Measurements from ENCODE around the gene ZNF771. TPM values are rescaled to one million over a fixed set of nuclear protein-coding genes. Genes with fewer than 3 reads are reported as not detected.
A peak's percentile ranks its signal among the peaks of the same experiment; 100 is the strongest.

Gene ZNF771
- polyA plus RNA-seq, 4 donors, result 5.5 to 8.9 (median 5.8) TPM

GRCh38 chr16:30397776-30398660 is 9.4 kb upstream of the ZNF771 start:
- DNase-seq (ENCODE audit: low read depth in 4 of 4, low spot score in 3 of 4), result no peak

GRCh38 chr16:30398661-30399434 is 8.6 kb upstream of the ZNF771 start:
- DNase-seq (ENCODE audit: low read depth in 4 of 4, low spot score in 3 of 4), result no peak

DNA sequence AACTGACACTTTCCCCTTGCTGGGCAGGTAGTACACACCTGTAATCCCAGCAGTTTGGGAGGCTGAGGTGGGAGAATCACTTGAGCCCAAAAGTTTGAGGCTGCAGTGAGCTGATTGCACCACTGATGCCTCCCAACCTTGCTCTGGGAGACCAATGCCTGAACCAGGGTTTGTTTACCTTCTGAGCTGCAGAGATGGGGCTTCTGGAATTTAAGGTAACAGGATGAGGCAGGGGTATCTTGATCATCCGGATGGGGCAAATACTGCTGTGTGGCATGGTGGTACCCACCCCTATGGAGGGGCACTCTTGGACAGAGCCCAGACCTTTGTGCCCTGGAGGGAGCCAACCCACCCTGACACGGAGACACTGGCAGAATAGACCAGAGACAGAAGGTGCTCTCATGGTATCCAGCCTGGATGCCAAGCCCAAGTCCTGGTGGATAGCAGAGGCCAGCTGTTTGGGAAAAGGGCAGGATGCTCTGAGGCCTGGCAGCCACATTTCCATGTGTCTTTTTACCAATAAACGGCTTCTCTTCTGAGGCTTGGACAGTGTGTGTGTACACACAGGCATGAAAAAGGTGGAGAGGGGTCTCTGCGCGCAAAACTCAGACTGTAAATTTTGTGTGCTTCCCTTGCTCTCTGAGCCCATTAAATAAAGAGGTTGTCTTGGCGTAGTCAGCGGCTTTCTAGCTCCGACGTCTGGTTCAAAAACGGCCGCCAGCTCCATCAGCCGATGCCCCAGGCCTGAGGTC is 7.8 kb upstream of the ZNF771 start:
- DNase-seq (ENCODE audit: low read depth in 4 of 4, low spot score in 3 of 4), result no peak

DNA sequence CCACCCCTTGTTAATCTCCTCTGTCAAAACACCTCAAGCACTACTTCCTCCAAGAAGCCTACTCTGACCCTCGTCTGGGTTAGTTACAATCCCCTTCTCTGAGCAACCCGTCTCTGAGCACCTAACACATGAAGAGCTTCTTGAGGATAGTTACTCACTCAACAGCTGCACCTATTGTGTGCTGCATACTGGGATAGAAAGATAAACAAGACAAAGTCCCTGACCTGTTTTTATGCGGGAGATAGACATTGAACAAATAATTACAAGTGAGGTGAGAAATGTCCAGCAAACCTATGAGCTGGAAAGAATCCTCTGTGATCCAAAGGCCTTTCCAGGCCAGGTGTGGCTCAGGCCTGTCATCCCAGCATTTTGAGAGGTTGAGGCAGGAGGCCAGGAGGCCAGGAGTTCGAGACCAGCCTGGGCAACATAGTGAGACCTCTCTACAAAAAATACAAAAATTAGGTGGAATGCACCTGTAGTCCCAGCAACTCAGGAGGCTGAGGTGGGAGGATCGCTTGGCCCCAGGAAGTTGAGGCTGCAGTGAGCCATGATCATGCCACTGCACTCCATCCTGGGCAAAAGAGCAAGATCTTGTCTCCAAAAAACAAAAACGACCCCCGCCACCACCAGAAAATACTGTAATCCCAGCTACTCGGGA is 5.5 kb upstream of the ZNF771 start:
- no peak for DNase-seq (ENCODE audit: low read depth in 4 of 4, low spot score in 3 of 4)

DNA sequence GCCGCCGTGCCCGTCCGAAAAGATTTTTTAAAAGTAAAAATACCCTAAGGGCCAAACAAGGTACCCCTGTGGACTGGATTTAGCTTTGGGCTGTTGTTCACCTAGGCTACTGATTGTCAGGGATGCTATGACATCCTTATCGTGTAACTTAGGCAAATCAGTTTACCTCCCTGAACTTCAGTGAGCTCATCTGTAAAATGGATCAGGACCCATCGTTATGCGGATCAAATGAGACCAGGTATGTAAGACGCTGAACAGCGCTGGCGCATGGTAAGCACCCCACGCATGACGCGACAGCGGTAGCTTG is 658 bp upstream of the ZNF771 start:
- DNase-seq (ENCODE audit: low read depth in 4 of 4, low spot score in 3 of 4), result no peak

DNA sequence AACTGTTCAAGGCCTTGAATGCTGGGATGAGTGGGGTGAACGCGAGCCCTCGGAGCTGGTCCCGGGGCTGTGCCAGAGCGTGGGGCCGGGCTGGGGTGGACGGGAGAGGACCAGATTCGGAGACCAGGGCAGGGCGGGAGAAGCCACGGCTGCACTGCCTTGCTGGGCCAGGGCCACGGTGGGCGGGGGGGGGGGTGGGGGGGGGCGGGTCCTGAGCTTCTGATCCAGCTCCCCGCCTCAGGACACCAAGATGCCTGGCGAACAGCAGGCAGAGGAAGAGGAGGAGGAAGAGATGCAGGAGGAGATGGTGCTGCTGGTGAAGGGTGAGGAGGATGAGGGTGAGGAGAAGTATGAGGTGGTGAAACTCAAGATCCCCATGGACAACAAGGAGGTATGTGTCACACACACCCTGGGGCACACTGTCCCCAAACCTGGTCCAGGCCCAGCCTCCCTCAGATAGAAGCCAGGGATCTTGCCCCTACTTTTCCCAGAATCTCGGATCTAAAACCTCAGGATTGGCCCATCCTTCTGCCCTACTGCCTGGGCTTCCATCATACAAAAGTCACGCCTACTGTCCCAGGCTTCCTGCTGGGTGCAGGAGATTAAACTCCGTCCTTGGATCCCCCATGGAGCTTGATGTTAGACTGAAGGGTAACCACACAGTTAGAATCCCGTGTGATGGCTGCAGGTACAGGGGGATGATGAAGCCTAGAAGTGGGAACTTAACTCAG is 563 bp downstream of the ZNF771 start:
- no peak for DNase-seq (ENCODE audit: low read depth in 4 of 4, low spot score in 3 of 4)

DNA sequence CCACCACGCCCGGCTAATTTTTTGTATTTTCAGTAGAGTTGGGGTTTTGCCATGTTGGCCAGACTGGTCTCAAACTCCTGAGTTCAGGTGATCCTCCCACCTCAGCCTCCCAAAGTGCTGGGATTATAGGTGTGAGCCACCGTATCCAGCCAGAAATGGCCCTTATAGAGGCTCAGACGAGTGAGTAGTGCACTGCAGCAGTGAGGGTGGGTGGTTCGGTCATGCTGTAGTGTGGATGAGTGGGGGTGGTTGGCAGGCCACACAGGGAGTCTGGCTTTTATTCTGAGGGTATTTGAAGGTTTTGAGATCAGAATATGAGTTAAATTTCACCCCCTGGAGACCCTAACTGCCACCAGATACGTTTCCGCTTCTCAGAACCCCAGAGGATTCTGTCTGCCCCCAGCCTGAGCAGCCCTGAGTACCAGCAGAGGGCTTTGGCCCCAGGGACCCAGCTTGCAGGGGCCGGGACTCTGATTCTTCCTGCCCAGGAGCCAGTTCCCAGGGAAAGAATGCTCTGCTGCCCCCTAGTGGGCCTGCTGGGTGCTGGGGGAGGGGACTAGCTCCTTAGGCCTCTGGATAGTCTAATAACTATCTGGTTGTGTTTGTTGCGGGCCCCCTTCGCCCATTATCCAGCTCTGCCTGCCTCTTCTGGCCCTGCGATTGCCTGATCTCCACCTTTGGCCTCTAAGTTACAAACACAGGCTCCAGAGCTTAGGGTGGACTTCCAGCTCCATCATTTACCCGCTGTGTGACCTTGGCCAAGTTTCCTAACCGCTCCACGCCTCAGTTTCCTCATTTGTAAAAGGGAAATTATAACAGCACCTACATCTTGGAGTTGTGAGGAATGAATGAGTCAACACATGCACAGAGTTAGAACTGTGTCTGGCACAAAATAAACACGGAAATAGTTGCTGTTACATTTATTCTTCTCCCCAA is 2.0 kb downstream of the ZNF771 start:
- DNase-seq (ENCODE audit: low read depth in 4 of 4, low spot score in 3 of 4), result peak in 3 of 4 donors; percentile 80 to 84 (median 84)

DNA sequence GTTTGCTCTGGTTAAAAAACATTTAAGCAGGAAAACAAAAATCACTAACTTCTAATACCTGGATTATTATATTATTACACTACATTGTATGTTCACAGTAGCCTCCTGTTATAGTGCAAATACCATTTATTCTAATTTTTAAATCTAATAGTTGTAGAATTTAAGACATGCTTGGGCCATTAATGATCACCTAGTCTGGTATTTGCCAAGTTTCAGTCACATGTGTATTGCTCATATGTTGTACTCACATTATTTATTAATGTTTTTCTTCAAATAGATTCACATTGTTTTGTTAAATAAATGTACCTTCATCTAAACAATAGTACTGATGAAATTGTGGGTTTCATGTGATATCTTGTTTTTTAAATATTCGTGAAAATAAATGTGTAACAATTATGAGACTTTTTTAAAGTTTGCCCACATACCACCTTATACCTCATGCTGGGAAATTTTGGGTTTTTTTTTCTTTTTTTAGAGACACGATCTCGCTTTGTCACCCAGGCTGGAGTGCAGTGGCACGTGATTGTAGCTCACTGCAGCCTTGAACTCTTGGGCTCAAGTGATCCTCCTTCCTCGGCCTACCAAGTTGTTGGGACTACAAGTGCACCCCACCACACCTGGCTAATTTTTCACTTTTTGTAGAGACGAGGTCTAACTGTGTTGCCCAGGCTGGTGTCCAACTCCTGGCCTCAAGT is 5.9 kb downstream of the ZNF771 start:
- DNase-seq (ENCODE audit: low read depth in 4 of 4, low spot score in 3 of 4), result no peak

- DNase-seq (ENCODE audit: low read depth in 4 of 4, low spot score in 3 of 4), result no peak
Observed at GRCh38 chr16:30414159-30414558, 6.8 kb downstream of the ZNF771 start.

- no peak for DNase-seq (ENCODE audit: low read depth in 4 of 4, low spot score in 3 of 4)
Observed at GRCh38 chr16:30416047-30416603, 8.7 kb downstream of the ZNF771 start.

- DNase-seq (ENCODE audit: low read depth in 4 of 4, low spot score in 3 of 4), result no peak
Observed at GRCh38 chr16:30416624-30417528, 9.5 kb downstream of the ZNF771 start.

- peak; percentile 82 to 88 (median 83) for DNase-seq (ENCODE audit: low read depth in 4 of 4, low spot score in 3 of 4)
Observed at GRCh38 chr16:30417529-30418349, 10.3 kb downstream of the ZNF771 start.

DNA sequence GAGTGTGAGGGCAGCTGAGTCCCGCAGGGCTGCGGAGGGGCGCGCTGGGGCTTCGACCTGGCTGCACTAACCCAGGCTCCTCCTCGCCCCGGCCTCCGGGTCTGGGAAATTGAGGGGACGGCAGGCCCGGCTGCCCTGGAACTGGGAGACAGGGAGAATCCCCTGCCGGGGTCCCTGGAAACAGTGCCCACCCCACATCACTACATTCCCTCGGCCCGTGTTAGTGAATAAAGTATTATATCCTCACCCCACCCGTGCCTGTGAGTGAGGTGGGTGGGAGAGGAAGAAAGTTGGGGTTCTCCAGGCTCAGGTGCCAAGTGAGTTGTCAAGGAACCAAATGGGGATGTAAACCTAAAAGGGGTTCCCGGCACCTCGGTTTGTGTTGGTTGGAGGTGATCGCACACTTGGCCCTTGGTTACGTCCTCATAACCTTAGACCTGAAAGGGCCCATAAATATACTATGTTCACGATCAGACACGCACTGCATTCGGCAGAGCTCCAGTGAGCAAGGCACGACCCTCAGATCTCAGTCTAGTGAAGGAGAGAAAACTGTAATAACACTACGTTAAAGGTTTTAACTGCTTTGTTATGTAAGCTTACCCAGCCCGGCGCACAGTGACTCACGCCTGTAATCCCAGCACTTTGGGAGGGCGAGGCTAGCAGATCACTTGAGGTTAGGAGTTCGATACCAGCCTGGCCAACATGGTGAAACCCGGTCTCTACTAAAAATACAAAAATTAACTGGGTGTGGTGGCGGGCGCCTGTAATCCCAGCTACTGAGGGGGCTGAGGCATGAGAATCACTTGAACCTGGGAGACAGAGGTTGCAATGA is 11.2 kb downstream of the ZNF771 start:
- no peak for DNase-seq (ENCODE audit: low read depth in 4 of 4, low spot score in 3 of 4)

DNA sequence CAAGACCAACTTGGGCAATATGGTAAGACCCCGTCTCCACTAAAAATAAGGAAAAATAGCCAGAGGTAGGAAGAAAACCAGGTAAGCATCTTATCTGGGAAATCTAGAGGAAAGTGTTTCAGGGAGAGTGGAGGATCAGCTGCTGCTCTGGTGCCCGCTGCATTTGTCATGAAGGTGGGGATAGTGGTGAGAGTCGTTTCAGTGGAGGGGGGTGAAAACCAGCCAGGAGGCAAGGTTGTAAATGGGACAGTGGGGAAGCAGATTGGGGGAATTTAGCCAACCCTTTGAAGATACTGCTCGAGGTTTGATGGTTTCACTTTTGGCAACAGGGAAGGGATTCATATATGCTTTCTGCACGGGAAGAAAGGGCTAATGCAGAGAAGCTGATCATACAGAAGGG is 13.6 kb downstream of the ZNF771 start:
- DNase-seq (ENCODE audit: low read depth in 4 of 4, low spot score in 3 of 4), result no peak

DNA sequence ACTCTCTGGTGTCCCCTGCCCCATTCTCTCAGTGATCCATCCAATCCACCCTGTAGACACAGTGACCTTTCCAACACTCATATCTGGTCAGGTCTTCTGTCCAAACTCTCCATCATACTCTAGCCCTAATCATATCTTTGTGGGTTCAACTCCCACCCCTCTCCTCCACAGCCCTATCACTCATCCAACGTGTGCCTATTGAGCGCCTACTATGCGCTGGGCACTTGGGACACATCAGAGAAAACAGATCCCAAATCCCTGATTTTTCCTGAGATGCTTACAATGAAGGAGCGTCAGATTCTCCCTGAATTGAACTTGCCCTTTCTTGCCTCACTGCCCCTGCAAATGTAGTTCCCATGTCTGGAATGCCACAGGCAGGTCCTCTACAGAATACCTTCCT is 20.6 kb downstream of the ZNF771 start:
- no peak for DNase-seq (ENCODE audit: low read depth in 4 of 4, low spot score in 3 of 4)

DNA sequence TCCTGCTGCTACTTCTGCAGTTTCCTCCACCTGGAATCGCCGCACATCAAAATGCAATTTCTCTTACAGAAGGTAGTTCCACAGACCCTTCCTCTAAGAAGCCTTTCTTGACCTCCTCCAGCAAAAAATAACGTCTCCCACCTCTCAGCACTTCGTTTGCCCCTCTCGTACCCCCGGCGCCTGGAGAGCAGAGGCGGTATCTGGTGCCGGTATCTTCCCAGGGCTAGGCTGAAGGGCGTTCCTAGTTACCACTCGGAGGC is 21.9 kb downstream of the ZNF771 start:
- DNase-seq (ENCODE audit: low read depth in 4 of 4, low spot score in 3 of 4), result no peak
